H1 (cell line): ENCODE results near the gene CLEC14A. TPM values are rescaled to one million over a fixed set of nuclear protein-coding genes. Genes with fewer than 3 reads are reported as not detected.

Experiments used
- BRCA1 ChIP-seq: IDR thresholded peaks from 2 replicates; pipeline ENCODE4 v1.6.1; 2012; ENCODE audit warnings: low read depth, low read length, improper control_type of control experiment
- GTF2F1 ChIP-seq: IDR thresholded peaks from 2 replicates; pipeline ENCODE4 v1.6.1; 2012; ENCODE audit warnings: low read depth, low read length, improper control_type of control experiment, borderline replicate concordance
- HDAC2 ChIP-seq, 2 experiments: fragments of 300-600 bp in 1 of 2; sonication (generic) in 1 of 2; IDR thresholded peaks; 2 replicates each; pipeline ENCODE4 v1.6.1; 2011 to 2012; ENCODE audit warnings: low read depth in 2 of 2, low read length in 2 of 2, mild to moderate bottlenecking in 2 of 2, moderate library complexity in 2 of 2, borderline replicate concordance in 1 of 2, inconsistent platforms in 1 of 2
- MAFK ChIP-seq: IDR thresholded peaks from 2 replicates; pipeline ENCODE4 v1.6.1; 2012; ENCODE audit warnings: low read depth, mild to moderate bottlenecking, improper control_type of control experiment, low read length
- RBBP5 ChIP-seq: IDR thresholded peaks from 2 replicates; pipeline ENCODE4 v1.7.1; 2012; ENCODE audit warnings: low read depth, mild to moderate bottlenecking, inconsistent platforms, low read length, moderate library complexity, borderline replicate concordance
- SIX5 ChIP-seq: IDR thresholded peaks from 2 replicates; pipeline ENCODE4 v1.6.1; 2011; ENCODE audit warnings: mild to moderate bottlenecking, low read depth, low read length
- SRF ChIP-seq: IDR thresholded peaks from 2 replicates; pipeline ENCODE4 v1.6.1; 2011; ENCODE audit warnings: mild to moderate bottlenecking, low read depth, low read length, moderate library complexity
- TCF12 ChIP-seq: IDR thresholded peaks from 2 replicates; pipeline ENCODE4 v1.6.1; 2011; ENCODE audit warnings: low read depth, mild to moderate bottlenecking, low read length
- polyA plus RNA-seq, 7 experiments: library from polyadenylated mRNA; depleted of rRNA in 3 of 7; stranded (reverse) in 5 of 7; unstranded in 2 of 7; fragments of >200 nt in 5 of 7; fragments of 200-250 nt in 2 of 7; gene quantifications; 1 replicate in 5 of 7; 2 replicates in 1 of 7; 4 replicates in 1 of 7; pipeline versions ENCODE4 v1.2.1 to v1.2.3, GENCODE V29; 2011 to 2013; ENCODE audit warnings: missing spikeins in 2 of 7, mixed read lengths in 2 of 7
- total RNA-seq: library from RNA; stranded (reverse); fragmentation: NEBNext Ultra II Directional; extraction: Animal tissue kit (Norgen Biotek cat#: 25700); gene quantifications from 2 replicates; pipeline ENCODE4 v1.2.1, GENCODE V29; 2021

Gene CLEC14A
- total and polyA plus RNA-seq, 2 of the 8 experiments (the other 6 are each of a cell fraction or from before 2014, with no cell fraction given) = 0.09 to 0.13 TPM

DNA sequence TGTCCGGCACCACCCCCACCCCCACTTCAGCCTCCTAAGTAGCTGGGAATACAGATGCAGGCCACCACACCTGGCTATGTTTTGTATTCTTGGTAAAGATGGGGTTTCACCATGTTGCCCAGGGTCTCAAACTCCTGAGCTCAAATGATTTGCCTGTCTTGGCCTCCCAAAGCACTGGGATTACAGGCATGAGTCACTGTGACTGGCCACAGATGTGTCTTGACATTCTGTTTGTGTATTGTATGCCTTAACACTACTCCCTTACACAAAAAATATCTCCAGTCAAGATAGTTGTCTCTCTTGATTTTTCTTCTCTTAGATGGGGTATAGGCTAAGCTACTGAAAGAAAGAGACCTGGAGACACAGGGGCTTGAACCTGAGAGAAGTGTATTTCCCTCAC is 17.6 kb downstream of the CLEC14A start (continued):
- no peak for TF ChIP-seq HDAC2 (IDR thresholded peaks at IDR 0.05; ENCODE audit: borderline replicate concordance in 1 of 2, low read depth in 2 of 2, low read length in 2 of 2)
- TF ChIP-seq TCF12 = no peak
- TF ChIP-seq SRF = no peak
- no peak for TF ChIP-seq RBBP5
- no peak for TF ChIP-seq SIX5
- no peak for TF ChIP-seq GTF2F1
- TF ChIP-seq MAFK = no peak
- TF ChIP-seq BRCA1 = no peak
